Stimulated activated CD4-positive, alpha-beta T cell treated with anti-CD3 and anti-CD28 coated beads, Interleukin-1b, Interleukin-23, amount 100 ng/mL, for 1 hour (primary cell): ENCODE data around the gene ISOC2.
"Not testable (repeated sequence)": the region's sequence is repeated elsewhere in the genome, so short reads cannot be mapped to it uniquely, and the experiment has no call there.

Source experiments
- DNase-seq, 2 donors: peaks; one replicate each; pipeline ENCODE4 v3.0.0-alpha.2; 2020; ENCODE audit warnings: low read depth in 2 of 2

Gene ISOC2

DNA sequence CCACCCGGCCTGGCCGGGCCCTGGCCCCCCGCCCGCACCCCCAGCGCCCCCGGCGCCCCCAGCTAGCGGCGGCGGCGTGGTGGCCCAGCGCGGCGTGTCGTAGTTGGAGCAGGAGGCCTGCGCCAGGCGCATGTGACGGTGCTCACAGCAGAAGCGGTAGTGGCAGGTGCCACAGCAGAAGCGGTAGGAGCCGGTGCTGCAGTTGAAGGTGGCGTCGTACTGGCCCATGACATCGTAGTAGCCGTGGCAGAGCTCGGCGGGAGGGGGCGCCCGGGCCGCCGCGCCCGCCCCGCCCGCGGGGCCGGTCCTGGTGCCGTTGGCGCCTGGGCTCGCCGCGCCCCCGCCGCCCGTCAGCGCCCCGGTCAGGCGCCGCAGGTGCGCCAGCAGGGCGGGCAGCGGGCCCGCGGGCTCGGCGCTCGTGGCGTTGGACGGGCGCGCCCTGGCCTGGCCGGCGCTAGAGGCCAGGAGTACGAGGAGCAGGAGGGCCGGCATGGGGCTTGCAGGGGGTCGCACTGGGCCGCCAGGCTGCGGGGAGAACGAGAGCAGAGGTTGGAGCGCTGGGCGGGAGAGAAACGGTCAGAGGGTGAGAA is 19.0 kb downstream of the ISOC2 start:
- no peak for DNase-seq

DNA sequence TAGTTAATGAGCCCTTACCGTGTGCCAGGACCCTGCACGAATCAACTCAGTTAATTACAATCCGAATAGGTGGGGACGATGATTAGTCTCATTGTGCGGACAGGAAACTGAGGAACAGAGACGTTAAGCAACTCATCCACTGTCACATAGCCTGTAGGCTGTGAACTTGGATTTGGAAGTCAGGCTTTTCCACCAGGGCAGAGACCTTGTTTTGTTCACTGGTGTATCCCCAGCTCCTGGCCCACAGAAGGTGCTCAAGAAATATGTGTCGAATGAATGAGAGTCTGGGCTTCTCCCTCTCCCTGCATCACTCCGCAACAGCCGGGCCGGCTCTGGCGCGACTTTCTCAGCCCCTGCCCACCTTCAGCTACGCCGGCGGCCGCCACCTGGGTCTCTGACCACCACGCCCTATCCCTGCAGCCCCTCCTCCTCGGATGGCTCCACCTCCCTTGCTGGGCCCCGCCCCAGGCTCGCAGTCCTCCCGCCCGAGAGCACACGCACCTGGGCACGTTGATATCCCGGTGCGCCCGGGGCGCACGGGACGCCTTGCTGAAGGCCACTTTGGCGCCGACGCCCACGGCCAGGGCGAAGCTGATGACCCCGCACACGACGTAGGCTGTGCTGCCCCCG is 19.6 kb downstream of the ISOC2 start:
- no peak for DNase-seq

DNA sequence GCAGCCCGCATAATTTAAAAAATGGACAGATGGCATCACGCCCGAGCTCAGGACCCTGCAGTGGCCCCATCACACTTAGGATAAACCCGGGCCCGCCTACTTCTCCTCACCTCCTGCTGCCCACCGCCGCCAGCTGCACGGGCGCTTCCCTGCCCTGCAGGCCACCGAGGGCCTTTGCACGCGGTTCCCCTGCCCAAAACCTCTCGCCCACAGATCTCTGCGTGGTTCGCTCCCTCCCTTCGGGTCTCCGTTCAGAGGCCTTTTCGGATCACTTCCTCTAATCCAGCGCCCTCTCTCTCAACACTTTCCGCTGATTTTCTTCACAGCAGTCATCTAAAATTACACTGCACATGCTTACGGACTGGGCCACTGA is 20.1 kb downstream of the ISOC2 start:
- DNase-seq, result no peak

DNA sequence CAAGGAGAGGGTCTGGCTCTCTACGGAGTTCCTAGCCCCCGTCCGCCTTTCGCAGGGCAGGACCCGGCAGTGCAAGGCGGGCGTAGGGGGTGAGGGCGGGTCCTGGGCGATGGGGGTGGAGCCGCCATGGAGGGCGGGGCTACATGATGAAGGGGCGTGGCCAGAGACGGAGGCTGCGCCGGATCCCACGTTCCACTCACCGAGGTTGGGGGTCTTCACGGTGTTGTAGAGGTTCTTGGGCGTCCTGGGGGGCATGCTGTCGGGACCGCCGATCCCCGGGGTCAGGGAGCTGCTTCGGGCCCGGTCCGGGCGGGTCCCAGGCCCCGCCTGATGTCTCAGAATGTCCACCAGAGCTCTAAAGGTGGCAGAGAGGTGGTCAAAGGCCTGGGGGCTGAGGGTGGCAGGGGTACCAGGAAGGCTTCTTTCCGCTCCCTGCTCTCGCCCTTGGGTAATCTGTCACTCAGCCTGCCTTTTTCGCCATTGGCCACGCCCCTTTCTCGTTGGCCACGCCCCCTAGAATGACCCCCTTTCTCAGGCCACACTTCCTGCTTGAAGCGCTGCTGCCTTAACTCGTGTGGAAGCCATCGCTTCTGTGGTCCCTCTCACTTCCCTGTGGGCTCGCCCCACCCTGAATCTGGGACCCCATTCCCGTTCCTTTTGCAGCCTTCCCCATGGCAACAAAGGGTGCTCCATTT is 20.9 kb downstream of the ISOC2 start:
- DNase-seq, result no peak

DNA sequence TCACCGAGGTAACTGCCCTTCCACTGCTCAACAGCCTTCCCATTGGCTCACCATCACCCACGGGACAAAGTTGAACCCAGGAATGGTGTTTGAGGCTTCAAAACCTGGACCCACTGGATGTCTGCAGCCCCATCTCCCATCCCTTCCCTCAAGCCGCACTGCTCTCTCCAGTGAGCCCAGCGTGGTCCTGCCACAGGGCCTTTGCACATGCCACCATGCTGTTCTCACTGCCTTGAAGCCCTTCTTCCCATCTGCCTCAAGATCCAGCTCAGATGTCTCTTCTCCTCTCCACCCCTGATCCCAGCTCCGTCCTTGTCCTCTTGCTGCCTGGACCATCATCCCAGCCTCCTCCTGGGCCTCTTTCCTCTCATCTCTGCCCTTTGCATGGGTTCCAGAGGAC is 22.4 kb downstream of the ISOC2 start:
- no peak for DNase-seq

DNA sequence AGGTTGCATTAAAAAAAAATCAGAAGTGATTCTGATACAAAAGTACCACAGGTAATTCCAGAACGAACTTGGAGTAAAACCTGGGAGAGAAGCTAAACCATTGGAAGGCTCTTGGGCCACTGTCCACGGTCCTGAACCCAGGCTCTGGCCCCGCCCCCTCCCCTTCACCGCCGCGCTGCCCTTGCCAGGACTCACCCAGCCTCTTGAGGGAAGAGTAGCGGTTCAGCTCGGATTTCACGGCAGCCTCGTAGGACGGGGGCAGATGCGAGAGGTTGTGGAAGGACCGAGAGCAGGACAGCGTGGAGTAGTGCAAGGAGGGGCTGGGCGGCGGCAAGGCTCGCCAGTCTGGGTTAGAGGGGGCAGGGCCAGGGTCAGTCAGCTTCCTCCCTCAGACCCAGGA is 24.0 kb downstream of the ISOC2 start:
- DNase-seq, result no peak

DNA sequence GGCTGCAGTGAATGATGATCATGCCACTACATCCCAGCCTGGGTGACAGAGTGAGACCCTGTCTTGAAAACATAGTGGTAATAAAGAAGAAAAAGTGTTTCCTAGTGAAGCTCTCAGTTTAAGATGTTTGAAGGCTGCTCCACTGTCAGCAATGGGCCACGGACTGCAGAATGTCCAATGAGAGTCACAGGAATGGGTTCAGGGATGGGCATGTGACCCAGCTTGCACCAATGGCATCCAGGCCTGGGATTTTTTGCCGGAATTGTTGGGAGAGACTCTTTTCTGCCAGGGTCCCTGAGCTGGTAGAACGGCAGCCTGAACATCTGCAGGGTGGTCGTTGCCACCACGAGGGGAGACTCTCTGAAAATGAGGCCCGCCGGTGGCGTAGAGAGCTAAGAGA is 24.6 kb downstream of the ISOC2 start:
- DNase-seq, result no peak

DNA sequence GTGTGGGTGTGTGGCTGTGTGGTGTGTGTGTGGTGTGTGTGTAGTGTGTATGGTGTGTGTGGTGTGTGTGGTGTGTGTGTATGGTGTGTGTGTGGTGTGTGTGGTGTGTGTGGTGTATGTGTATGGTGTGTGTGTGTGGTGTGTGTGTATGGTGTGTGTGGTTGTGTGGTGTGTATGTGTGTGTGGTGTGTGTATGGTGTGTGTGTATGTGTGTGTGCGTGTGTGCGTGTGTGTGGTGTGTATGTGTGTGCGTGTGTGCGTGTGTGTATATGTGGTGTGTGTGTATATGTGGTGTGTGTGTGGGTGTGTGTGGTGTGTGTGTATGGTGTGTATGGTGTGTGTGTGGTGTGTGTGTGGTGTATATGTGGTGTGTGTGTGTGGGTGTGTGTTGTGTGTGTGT is 26.4 kb downstream of the ISOC2 start:
- DNase-seq, result no peak

DNA sequence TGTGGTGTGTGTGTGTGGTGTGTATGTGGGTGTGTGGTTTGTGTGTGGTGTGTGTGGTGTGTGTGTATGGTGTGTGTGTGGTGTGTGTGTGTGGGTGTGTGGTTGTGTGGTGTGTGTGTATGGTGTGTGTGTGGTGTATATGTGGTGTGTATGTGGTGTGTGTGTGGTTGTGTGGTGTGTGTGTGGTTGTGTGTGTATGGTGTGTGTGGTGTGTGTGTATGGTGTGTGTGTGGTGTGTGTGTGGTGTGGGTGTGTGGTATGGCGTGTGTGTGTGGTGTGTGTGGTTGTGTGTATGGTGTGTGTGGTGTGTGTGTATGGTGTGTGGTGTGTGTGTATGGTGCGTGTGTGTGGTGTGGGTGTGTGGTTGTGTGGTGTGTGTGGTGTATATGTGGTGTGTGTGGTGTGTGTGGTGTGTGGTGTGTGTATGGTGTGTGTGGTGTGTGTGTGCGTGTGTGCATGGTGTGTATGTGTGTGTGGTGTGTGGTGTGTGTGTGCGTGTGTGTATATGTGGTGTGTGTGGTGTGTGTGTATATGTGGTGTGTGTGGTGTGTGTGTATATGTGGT is 27.0 kb downstream of the ISOC2 start:
- DNase-seq, result no peak

DNA sequence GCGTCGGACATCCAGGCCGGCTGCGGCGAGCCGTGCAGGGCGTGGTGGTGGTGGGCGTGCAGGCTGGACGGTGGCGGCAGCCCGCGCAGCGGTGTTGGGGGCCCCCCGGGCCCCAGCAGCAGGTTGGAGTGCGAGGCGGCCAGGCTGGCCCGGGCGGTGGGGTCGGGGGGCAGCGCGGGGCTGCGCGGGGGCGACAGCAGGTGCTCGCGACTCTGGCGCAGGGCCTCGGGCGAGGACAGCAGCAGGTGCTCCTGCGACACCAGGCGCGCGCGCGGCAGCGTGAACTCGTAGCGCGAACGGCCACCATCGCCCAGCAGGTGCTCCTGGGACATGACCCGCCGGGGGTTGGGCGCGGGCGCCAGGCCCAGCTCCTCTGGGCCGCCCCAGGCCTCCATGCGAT is 28.1 kb downstream of the ISOC2 start:
- no peak for DNase-seq

DNA sequence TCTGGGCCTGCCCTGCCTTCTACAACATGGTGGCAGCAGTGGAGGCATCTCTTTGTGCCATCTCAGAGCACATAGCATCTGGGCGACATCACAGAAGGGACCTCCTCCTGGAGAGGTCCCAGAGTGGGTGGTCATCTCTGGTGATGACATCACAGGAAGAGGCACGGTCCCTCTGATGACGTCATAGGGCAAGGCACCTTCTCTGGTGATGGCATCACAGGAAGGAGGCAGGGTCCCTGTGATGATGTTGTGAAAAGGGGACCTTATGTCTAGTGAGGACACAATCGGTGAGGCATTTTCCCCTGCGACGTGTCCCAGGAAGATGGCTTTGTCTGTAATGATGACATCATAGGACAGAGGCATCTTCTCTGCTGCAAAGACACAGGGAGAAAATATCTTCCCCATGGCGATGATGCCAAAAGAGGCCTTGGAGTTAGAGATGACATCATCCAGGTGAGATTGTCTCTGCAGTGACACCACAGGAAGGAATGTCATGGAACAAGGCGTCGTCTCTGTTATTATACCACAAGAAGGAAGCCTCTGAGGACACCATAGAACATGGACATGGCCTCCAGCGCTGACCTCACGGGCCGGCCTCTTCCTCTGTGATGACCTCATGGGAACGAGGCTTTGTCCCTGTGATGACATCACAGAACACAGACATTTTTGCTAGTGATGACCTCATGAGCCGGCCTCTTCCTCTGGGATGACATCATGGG is 29.0 kb downstream of the ISOC2 start:
- no peak for DNase-seq

DNA sequence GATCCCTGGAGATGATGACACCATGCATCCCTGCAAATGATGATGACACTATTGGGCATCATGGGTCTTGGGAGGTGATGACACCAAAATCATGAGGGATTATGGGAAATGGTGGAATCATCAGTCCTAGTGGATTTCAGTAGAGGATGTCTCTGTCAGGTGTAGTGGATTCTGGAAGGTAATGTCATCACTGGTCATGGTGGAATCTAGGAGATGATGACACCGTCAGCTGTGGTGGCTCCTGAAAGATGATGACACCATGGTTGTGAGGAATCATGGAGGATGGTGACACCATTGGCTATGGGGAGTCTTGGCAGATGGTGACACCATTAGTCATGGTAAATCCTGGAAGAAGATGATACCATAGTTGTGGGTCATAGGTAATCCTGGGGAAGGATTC is 30.3 kb downstream of the ISOC2 start:
- no peak for DNase-seq

DNA sequence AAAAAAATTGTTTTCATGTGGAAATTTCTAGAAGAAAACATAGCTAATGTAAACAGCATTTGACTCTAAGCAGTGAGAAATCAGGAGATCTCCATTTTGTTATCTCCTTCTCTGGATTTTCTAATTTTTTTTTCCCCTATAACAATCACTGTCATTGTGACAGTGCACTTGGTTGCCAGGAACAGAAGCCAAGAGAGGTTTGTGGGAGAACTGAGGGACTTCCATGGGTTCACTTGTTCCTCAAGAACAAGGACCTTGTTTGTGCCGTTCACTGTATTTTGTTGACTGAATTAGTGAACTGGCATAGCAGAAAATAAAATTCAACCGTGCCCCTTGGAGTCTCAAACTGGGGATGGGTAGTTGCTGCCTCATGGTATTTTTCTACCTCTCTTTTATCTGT is 35.4 kb downstream of the ISOC2 start:
- no peak for DNase-seq

DNA sequence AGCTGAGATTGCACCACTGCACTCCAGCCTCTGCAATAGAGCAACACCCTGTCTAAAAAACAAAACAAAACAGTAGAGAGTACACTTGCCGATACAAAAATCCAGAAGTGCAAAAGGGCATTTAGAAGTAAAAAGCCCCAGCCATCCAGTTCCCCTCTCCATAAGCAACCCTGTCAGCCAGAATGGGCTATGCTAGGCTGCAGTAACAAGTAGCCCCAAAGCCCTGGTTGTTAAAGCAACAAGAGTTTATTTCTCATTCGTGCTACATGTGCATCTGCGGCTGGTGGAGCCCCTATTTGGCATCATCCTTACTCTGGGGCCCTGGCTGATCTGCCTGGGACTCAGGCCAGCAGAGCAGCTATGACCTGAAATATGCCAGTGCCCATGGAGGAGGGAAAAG is 36.9 kb downstream of the ISOC2 start:
- no peak for DNase-seq

DNA sequence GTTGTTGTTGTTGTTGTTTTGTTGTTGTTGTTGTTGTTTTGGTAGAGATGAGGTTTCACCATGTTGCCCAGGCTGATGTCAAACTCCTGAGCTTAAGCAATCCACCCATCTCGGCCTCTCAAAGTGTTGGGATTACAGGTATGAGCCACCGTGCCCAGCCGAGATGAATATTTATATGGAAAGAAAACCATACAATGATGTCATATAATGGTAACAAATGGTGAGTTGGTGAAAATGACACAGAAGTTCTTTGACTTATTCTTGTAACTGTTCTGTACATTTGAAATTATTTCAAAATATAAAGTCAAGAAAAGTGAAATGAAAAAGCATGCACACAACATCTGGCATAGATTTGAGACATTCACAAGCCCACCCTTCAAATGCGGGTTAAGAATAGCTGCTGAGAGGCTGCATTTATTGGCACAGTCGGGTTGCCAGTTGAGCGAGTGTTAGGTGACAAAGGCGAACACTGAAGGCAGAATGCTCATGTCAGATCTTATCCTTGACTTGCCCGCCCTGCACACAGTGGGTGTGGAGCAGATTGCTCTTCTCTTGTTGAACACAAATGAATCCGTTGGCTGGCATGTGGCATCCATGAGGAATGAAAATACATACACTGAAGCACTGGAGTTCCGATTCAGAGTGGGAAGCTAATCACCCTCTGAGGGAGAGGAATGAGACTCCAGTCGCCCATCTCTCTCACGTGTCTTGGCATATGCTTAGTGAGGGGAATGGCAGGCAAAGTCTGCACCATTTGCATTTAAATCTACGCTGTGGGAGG is 38.0 kb downstream of the ISOC2 start:
- no peak for DNase-seq

DNA sequence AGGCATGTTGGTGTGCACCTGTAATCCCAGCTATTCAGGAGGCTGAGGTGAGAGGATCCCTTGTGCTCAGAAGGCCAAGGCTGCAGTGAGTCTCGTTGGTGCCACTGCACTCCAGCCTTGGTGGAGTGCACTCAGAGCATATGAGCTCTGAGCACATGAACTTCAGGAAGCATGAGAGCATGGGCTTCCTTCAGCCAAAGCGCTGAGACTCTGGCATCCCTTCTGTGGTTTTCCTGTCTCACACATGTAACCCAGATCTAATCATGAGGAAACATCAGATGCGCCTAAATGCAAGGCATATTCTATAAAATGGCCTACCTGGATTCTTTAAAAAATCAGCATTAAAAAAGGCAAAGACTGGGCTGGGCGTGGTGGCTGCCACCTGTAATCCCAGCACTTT is 40.2 kb downstream of the ISOC2 start:
- not testable (repeated sequence) for DNase-seq

DNA sequence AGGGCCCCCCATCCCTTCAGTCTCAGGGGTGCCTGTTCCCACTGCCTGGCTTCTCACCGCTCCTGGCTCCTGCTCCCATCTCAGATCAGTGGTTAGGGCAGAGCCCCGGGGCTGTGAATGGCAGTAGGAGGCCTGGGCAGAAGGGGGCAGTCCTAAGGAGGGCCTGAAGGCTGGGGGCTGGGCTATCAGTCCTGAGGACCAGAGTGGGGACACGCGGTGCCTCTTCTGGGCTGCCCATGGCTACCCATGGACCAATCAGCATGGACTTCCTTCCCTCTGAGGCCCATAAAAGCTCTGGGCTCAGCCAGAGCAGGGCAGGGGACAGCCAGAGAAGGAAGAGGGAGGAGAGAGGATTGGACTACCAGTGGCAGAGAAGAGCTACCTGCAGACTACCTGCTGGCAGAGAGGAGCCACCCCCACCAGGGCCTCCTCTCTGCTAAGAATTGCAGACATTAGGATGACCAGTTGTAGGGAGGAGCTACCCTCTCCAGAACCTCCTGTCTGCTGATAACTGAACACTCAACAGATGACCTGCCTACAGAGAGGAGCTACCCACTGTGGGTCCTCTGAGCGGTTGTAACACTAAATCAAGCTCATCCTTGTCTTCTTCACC is 41.7 kb downstream of the ISOC2 start:
- no peak for DNase-seq

DNA sequence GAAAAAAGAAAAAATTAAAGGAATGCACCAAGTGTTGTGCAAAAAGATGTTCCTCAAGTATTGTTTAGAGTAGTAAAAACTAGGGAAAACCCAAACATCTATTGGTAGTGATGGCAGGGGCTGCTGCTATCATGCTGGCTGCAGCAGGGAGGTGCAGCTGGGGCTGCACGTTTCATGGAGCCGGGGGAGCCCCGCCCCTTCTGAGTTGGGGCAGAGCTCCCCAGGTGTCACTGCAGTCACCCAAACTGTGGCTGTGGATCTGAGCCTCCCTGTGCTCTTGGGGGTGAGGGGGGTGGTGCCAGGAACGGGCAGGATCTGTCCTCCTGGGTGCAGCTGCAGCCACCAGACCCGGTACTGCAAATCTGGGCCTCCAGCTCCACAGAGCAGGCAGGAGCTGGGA is 42.3 kb downstream of the ISOC2 start:
- no peak for DNase-seq

DNA sequence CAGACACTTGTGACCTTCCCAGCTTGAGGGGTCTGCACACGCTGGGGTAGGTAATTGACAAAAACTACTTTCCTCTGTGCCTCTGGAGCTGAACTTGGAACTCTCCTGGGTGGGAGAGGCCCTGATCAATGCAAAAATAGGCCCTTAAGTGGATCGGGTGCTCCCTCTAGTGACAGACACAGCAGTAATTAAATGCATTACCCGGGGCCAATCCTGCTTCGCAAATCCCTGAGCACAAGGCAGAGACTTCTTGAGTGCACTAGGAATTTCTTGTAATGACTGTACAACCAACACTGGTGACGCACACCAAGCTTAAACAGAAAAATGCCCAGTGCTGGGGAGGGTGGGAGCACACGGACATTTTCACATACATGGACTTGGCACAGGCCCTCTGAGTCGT is 43.3 kb downstream of the ISOC2 start:
- no peak for DNase-seq

DNA sequence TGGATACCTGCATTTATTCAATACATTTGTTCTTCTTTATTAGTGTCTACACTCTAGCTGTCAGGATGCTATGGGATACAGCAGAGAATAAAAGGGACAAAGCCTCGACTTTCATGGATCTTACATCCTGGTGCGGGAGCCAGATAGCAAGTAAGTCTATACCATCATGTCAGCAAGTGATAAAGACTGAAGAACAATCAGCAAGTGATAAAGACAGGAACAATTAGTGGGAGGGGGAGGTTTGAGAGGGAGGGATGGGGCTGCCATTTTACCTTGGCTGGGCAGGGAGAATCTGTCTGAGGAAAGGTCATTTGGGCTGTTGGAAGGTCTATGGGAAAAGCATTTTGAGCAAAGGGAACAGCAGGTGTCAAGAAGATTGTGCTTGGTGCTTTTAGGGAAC is 51.3 kb downstream of the ISOC2 start:
- no peak for DNase-seq

DNA sequence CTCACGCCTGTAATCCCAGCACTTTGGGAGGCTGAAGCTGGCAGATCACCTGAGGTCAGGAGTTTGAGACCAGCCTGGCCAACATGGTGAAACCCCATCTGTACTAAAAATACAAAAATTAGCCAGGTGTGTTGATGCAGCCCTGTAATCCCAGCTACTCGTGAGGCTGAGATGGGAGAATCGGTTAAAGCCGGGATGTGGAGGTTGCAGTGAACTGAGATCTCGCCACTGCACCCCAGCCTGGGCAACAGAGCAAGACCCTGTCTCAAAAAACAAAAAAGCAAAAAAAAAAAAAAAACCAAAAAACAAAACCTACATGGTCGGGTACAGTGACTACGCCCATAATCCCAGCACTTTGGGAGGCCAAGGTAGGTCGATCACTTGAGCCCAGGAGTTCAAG is 52.3 kb downstream of the ISOC2 start:
- not testable (repeated sequence) for DNase-seq

DNA sequence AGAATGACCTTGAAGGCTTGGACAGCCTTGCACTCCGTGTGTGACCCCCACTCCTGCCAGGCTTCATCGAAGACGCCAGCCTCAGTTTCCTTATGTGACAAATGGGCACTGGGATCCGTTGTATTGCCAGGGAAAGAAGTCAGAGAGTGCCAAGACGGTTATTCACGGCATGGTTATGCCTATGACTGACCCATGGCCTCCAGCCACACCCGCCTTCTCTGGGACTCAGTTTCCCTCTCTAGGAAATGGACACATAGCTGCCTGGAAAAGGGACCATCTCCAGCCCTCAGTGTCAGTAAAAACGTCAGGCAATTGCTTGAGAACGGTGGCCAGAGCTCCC is 52.9 kb downstream of the ISOC2 start:
- DNase-seq, result no peak
